GM18507 (cell line): ENCODE results near the gene GNAI3.

Source experiments
- DNase-seq: peaks from one replicate; pipeline ENCODE4 v3.0.0; 2011; ENCODE audit warnings: low read depth; ENCODE audit not compliant: insufficient read length; ENCODE audit errors: extremely low spot score
- FAIRE-seq: peaks from 2 replicates; lab custom pipeline; 2011; peaks lifted over from hg19 to GRCh38; lab: Jason Lieb, UNC

The GNAI3 gene

GRCh38 chr1:109631513-109632505 is 83.4 kb downstream of the GNAI3 start:
- FAIRE-seq (no peak), DNase-seq (no peak)

GRCh38 chr1:109632671-109633346 is 84.4 kb downstream of the GNAI3 start:
- no peak for DNase-seq

GRCh38 chr1:109634292-109634691 is 85.9 kb downstream of the GNAI3 start:
- FAIRE-seq, result peak; percentile 12

More at GRCh38 chr1:109632671-109633346, 84.4 kb downstream of the GNAI3 start:
- no peak for FAIRE-seq

GRCh38 chr1:109634771-109635750 is 86.6 kb downstream of the GNAI3 start:
- no peak for DNase-seq
- no peak for FAIRE-seq

More at GRCh38 chr1:109634292-109634691, 85.9 kb downstream of the GNAI3 start:
- DNase-seq, result no peak

- no peak for FAIRE-seq
- DNase-seq, result no peak
Observed at GRCh38 chr1:109635862-109636200, 87.4 kb downstream of the GNAI3 start.

GRCh38 chr1:109636201-109636952 is 88.0 kb downstream of the GNAI3 start:
- DNase-seq (no peak), FAIRE-seq (no peak)

- no peak for FAIRE-seq
- DNase-seq, result no peak
Observed at GRCh38 chr1:109637446-109637845, 89.0 kb downstream of the GNAI3 start.

- no peak for FAIRE-seq
- no peak for DNase-seq
Observed at GRCh38 chr1:109639063-109639840, 90.8 kb downstream of the GNAI3 start.

GRCh38 chr1:109639841-109640184 is 91.4 kb downstream of the GNAI3 start:
- DNase-seq (no peak), FAIRE-seq (no peak)

- DNase-seq, result no peak
- peak; percentile 77 for FAIRE-seq
Observed at GRCh38 chr1:109640285-109640865, 92.0 kb downstream of the GNAI3 start.

GRCh38 chr1:109641078-109641740 is 92.8 kb downstream of the GNAI3 start:
- no peak for FAIRE-seq
- no peak for DNase-seq

GRCh38 chr1:109641861-109642260 is 93.4 kb downstream of the GNAI3 start:
- FAIRE-seq (no peak), DNase-seq (no peak)

GRCh38 chr1:109642626-109643025 is 94.2 kb downstream of the GNAI3 start:
- DNase-seq, result no peak
- no peak for FAIRE-seq

- DNase-seq, result peak; percentile 65
- FAIRE-seq, result peak; percentile 70
Observed at GRCh38 chr1:109643385-109644230, 95.2 kb downstream of the GNAI3 start.

GRCh38 chr1:109644670-109645069 is 96.3 kb downstream of the GNAI3 start:
- FAIRE-seq, result no peak
- no peak for DNase-seq

- FAIRE-seq, result no peak
- no peak for DNase-seq
Observed at GRCh38 chr1:109649491-109649914, 101.1 kb downstream of the GNAI3 start.
